H1 (cell line): ENCODE data around the gene RNF31. TPM values are rescaled to one million over a fixed set of nuclear protein-coding genes. Genes with fewer than 3 reads are reported as not detected.
"Not testable (repeated sequence)": the region's sequence is repeated elsewhere in the genome, so short reads cannot be mapped to it uniquely, and the experiment has no call there.

Source experiments
- CTCF ChIA-PET: fragments of 300-600 bp; sonication (Branson Sonifier 250); formaldehyde crosslinking; loops from one replicate; lab custom pipeline; 2021; ENCODE audit not compliant: partially characterized antibody; lab: Charles Lee
- POLR2A ChIA-PET: fragments of 300-600 bp; sonication (Branson Sonifier 250); formaldehyde crosslinking; loops from one replicate; lab custom pipeline; 2021; ENCODE audit warnings: inconsistent platforms; ENCODE audit not compliant: partially characterized antibody; lab: Charles Lee
- DNase-seq, 2 experiments: peaks; one replicate each; pipeline versions ENCODE4 v3.0.0 to v3.0.0-alpha.2; 2010 to 2022; ENCODE audit warnings: low spot score in 2 of 2, low read depth in 1 of 2, mixed read lengths in 1 of 2
- FAIRE-seq: peaks from 2 replicates; lab custom pipeline; 2011; peaks lifted over from hg19 to GRCh38; lab: Jason Lieb, UNC
- H2AFZ ChIP-seq: 2 replicates; pipeline ENCODE4 v1.8.1; 2012; ENCODE audit warnings: low read length, inconsistent platforms
- H2AK5ac ChIP-seq: 2 replicates; pipeline ENCODE4 v1.6.1; 2013; ENCODE audit warnings: low read depth, low read length
- H2BK120ac ChIP-seq: replicated peaks from 2 replicates; pipeline ENCODE3; 2013; ENCODE audit warnings: low read depth, low read length, inconsistent platforms
- H2BK12ac ChIP-seq: 2 replicates; pipeline ENCODE4 v1.6.1; 2013; ENCODE audit warnings: low read depth, low read length
- H2BK15ac ChIP-seq: 2 replicates; pipeline ENCODE4 v1.6.1; 2013; ENCODE audit warnings: low read length
- H2BK20ac ChIP-seq: 2 replicates; pipeline ENCODE4 v1.6.1; 2013; ENCODE audit warnings: low read length
- H2BK5ac ChIP-seq: 2 replicates; pipeline ENCODE4 v1.6.1; 2013; ENCODE audit warnings: low read depth, low read length
- H3K14ac ChIP-seq: 2 replicates; pipeline ENCODE4 v1.6.1; 2013; ENCODE audit warnings: inconsistent platforms; ENCODE audit not compliant: insufficient read length
- H3K18ac ChIP-seq: 2 replicates; pipeline ENCODE4 v1.6.1; 2013; ENCODE audit warnings: low read length; ENCODE audit errors: extremely low read depth
- H3K23ac ChIP-seq: 2 replicates; pipeline ENCODE4 v1.6.1; 2013; ENCODE audit warnings: inconsistent platforms; ENCODE audit not compliant: insufficient read length
- H3K23me2 ChIP-seq: 2 replicates; pipeline ENCODE4 v1.6.1; 2013; ENCODE audit warnings: low read depth, low read length
- H3K27ac ChIP-seq: 2 replicates; pipeline ENCODE4 v1.6.1; 2011; ENCODE audit warnings: low read depth, low read length, inconsistent platforms
- H3K27me3 ChIP-seq, 4 experiments: replicated peaks in 1 of 4; 1 replicate in 1 of 4; 2 replicates in 3 of 4; pipeline versions ENCODE4 v1.6.1 to v1.8.1; 2011 to 2013; ENCODE audit warnings: low read length in 3 of 4, mild to moderate bottlenecking in 3 of 4, inconsistent platforms in 2 of 4, mixed read lengths in 2 of 4, moderate library complexity in 1 of 4; ENCODE audit not compliant: control insufficient read depth in 3 of 4, insufficient read depth in 3 of 4; ENCODE audit errors: extremely low read depth in 1 of 4
- H3K36me3 ChIP-seq, 4 experiments: 2 replicates each; pipeline versions ENCODE4 v1.6.1 to v1.8.1; 2011 to 2013; ENCODE audit warnings: mild to moderate bottlenecking in 4 of 4, low read length in 3 of 4, moderate library complexity in 2 of 4, control low read depth in 1 of 4, inconsistent platforms in 1 of 4; ENCODE audit not compliant: insufficient read depth in 4 of 4, control insufficient read depth in 2 of 4
- H3K4ac ChIP-seq: replicated peaks from 2 replicates; pipeline ENCODE3; 2013; ENCODE audit warnings: low read length, low read depth, mixed read lengths, inconsistent platforms; ENCODE audit not compliant: insufficient read length
- H3K4me1 ChIP-seq, 4 experiments: replicated peaks in 1 of 4; 1 replicate in 1 of 4; 2 replicates in 3 of 4; pipeline versions ENCODE4 v1.6.1 to v1.8.1; 2011 to 2013; ENCODE audit warnings: low read length in 3 of 4, inconsistent platforms in 2 of 4, mixed read lengths in 1 of 4; ENCODE audit not compliant: insufficient read depth in 4 of 4, control insufficient read depth in 3 of 4
- H3K4me2 ChIP-seq, 2 experiments: 2 replicates each; pipeline versions ENCODE4 v1.6.1 to v1.8.1; 2011 to 2013; ENCODE audit warnings: low read depth in 2 of 2, low read length in 2 of 2, control low read depth in 1 of 2, inconsistent platforms in 1 of 2, mild to moderate bottlenecking in 1 of 2; ENCODE audit not compliant: insufficient read depth in 1 of 2
- H3K4me3 ChIP-seq, 4 experiments: fragments of 200-600, 300-600 bp in 1 of 4; sonication (generic), shearing (Covaris generic), sonication (Bioruptor Twin) in 1 of 4; 2 replicates each; pipeline versions ENCODE4 v1.5.1 to v1.8.1; 2011 to 2016; ENCODE audit warnings: low read length in 4 of 4, low read depth in 3 of 4, control low read depth in 2 of 4, inconsistent platforms in 2 of 4, mild to moderate bottlenecking in 2 of 4, mixed read lengths in 1 of 4, moderate library complexity in 1 of 4; ENCODE audit not compliant: insufficient read depth in 2 of 4; ENCODE audit errors: extremely low read depth in 1 of 4
- H3K56ac ChIP-seq: replicated peaks from 2 replicates; pipeline ENCODE3; 2013; ENCODE audit warnings: low read depth, mild to moderate bottlenecking, mixed read lengths, low read length, inconsistent platforms; ENCODE audit not compliant: insufficient read length
- H3K79me1 ChIP-seq: 2 replicates; pipeline ENCODE4 v1.6.1; 2013; ENCODE audit warnings: low read depth, low read length, control low read depth
- H3K79me2 ChIP-seq, 2 experiments: 2 replicates each; pipeline versions ENCODE4 v1.6.1 to v1.8.1; 2012 to 2013; ENCODE audit warnings: low read length in 2 of 2, mild to moderate bottlenecking in 2 of 2, inconsistent platforms in 1 of 2; ENCODE audit not compliant: insufficient read depth in 2 of 2, control insufficient read depth in 1 of 2
- H3K9ac ChIP-seq, 4 experiments: replicated peaks in 1 of 4; 1 replicate in 1 of 4; 2 replicates in 3 of 4; pipeline versions ENCODE4 v1.6.1 to v1.8.1; 2011 to 2013; ENCODE audit warnings: low read depth in 3 of 4, low read length in 3 of 4, control low read depth in 2 of 4, mild to moderate bottlenecking in 2 of 4, moderate library complexity in 2 of 4, inconsistent platforms in 1 of 4; ENCODE audit errors: extremely low read depth in 1 of 4
- H3K9me3 ChIP-seq, 2 experiments: 2 replicates each; pipeline versions ENCODE4 v1.6.1 to v1.8.1; 2012 to 2013; ENCODE audit warnings: mild to moderate bottlenecking in 2 of 2, moderate library complexity in 2 of 2, control low read depth in 1 of 2, inconsistent platforms in 1 of 2, low read depth in 1 of 2, low read length in 1 of 2, mixed read lengths in 1 of 2; ENCODE audit not compliant: insufficient read depth in 2 of 2
- H4K20me1 ChIP-seq, 2 experiments: replicated peaks in 1 of 2; 2 replicates each; pipeline versions ENCODE3 to v1.8.1; 2011 to 2013; ENCODE audit warnings: inconsistent platforms in 2 of 2, low read length in 2 of 2, mild to moderate bottlenecking in 1 of 2; ENCODE audit not compliant: insufficient read depth in 2 of 2, control insufficient read depth in 1 of 2
- H4K5ac ChIP-seq: 2 replicates; pipeline ENCODE4 v1.6.1; 2013; ENCODE audit warnings: low read length, low read depth, mixed read lengths, inconsistent platforms; ENCODE audit not compliant: insufficient read length
- H4K8ac ChIP-seq: 2 replicates; pipeline ENCODE4 v1.8.0; 2013; ENCODE audit warnings: mild to moderate bottlenecking, moderate library complexity, low read length, inconsistent platforms; ENCODE audit not compliant: insufficient read depth; ENCODE audit errors: extremely low read depth
- H4K91ac ChIP-seq: replicated peaks from 2 replicates; pipeline ENCODE3; 2013; ENCODE audit warnings: low read length, mixed read lengths, inconsistent platforms; ENCODE audit not compliant: insufficient read length
- WGBS, 2 experiments: shearing (Covaris generic) in 1 of 2; methylation state at CpG; one replicate each; pipeline versions ENCODE4 v1.1.6 to v1.1.7; 2013 to 2015; ENCODE audit warnings: low lambda C conversion rate in 2 of 2, mixed read lengths in 2 of 2, inconsistent platforms in 1 of 2, low coverage in 1 of 2, missing lambda C conversion rate in 1 of 2; ENCODE audit not compliant: insufficient replicate concordance in 2 of 2, insufficient coverage in 1 of 2, insufficient read length in 1 of 2; ENCODE audit errors: extremely low coverage in 1 of 2, missing lambda C conversion rate in 1 of 2; 5-methylcytosine and 5-hydroxymethylcytosine counted together
- polyA plus RNA-seq, 7 experiments: library from polyadenylated mRNA; depleted of rRNA in 3 of 7; stranded (reverse) in 5 of 7; unstranded in 2 of 7; fragments of >200 nt in 5 of 7; fragments of 200-250 nt in 2 of 7; gene quantifications; 1 replicate in 5 of 7; 2 replicates in 1 of 7; 4 replicates in 1 of 7; pipeline versions ENCODE4 v1.2.1 to v1.2.3, GENCODE V29; 2011 to 2013; ENCODE audit warnings: missing spikeins in 2 of 7, mixed read lengths in 2 of 7
- total RNA-seq: library from RNA; stranded (reverse); fragmentation: NEBNext Ultra II Directional; extraction: Animal tissue kit (Norgen Biotek cat#: 25700); gene quantifications from 2 replicates; pipeline ENCODE4 v1.2.1, GENCODE V29; 2021

Gene RNF31
- total and polyA plus RNA-seq, 2 of the 8 experiments (the other 6 are each of a cell fraction or from before 2014, with no cell fraction given) = 17.5 to 72.0 TPM

GRCh38 chr14:24105609-24106239 is 41.6 kb upstream of the RNF31 start:
- 85% methylated on average over 8 of the region's 8 CpGs; no CpG with 5 or more reads in 1 of the 2 experiments for WGBS, 2 experiments
- not testable (repeated sequence) for FAIRE-seq

More at GRCh38 chr14:24105609-24106239, 41.6 kb upstream of the RNF31 start:
- H2BK15ac ChIP-seq, H2BK120ac ChIP-seq, H3K14ac ChIP-seq, H2BK20ac ChIP-seq, H3K4ac ChIP-seq, DNase-seq, H3K4me1 ChIP-seq, H2BK12ac ChIP-seq, H3K18ac ChIP-seq, H3K9me3 ChIP-seq, H3K79me2 ChIP-seq, H3K23me2 ChIP-seq, H2BK5ac ChIP-seq, H3K27me3 ChIP-seq, H3K23ac ChIP-seq, H4K91ac ChIP-seq, H4K20me1 ChIP-seq, H3K79me1 ChIP-seq, H3K56ac ChIP-seq, H3K4me3 ChIP-seq, H4K5ac ChIP-seq, H3K27ac ChIP-seq, H3K4me2 ChIP-seq, H4K8ac ChIP-seq, H2AFZ ChIP-seq, H2AK5ac ChIP-seq: not testable (repeated sequence)
- ChIA-PET POLR2A (interaction anchor here (0.8 to 23.9 kb wide), 17 partner anchors 11 to 567 kb away, joined by 3 to 626 read pairs (median 5); partner anchors contain the start of genes CPNE6, DCAF11, EMC9 and IRF9), CTCF (interaction anchor here (0.7 to 12.2 kb wide), 4 partner anchors 12 to 48 kb away, joined by 3 to 160 read pairs (median 72); partner anchors contain the start of gene PCK2)
- H3K9ac ChIP-seq = peak overlapping the region in 1 of 4 experiments; percentile 10; a peak in 1 of 7 replicates
- peaks cover 0 to 40% (median 26%) of the 10 kb centered on the region in 4 experiments; a peak in 7 of 8 replicates for H3K36me3 ChIP-seq
